AG10803 (cell line): Measurements from ENCODE around the gene RTRAF.

ENCODE experiments used
- DNase-seq: peaks from one replicate; pipeline ENCODE4 v3.0.0; 2010; ENCODE audit warnings: low read depth
- H3K4me3 ChIP-seq: 2 replicates; pipeline ENCODE4 v1.5.1; 2011; ENCODE audit warnings: mild to moderate bottlenecking, low read length, control low read depth
- TF ChIP-seq, protein P1 (sequence below): conservative IDR thresholded peaks from 2 replicates; pipeline ENCODE4 v1.5.1; 2011; ENCODE audit warnings: mild to moderate bottlenecking, low read length, control low read depth, inconsistent platforms

RTRAF gene

GRCh38 chr14:52055167-52055566 is 65.8 kb downstream of the RTRAF start:
- DNase-seq = peak; percentile 53
- TF ChIP-seq, protein P1, sequence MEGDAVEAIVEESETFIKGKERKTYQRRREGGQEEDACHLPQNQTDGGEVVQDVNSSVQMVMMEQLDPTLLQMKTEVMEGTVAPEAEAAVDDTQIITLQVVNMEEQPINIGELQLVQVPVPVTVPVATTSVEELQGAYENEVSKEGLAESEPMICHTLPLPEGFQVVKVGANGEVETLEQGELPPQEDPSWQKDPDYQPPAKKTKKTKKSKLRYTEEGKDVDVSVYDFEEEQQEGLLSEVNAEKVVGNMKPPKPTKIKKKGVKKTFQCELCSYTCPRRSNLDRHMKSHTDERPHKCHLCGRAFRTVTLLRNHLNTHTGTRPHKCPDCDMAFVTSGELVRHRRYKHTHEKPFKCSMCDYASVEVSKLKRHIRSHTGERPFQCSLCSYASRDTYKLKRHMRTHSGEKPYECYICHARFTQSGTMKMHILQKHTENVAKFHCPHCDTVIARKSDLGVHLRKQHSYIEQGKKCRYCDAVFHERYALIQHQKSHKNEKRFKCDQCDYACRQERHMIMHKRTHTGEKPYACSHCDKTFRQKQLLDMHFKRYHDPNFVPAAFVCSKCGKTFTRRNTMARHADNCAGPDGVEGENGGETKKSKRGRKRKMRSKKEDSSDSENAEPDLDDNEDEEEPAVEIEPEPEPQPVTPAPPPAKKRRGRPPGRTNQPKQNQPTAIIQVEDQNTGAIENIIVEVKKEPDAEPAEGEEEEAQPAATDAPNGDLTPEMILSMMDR = no peak
- H3K4me3 ChIP-seq = no peak overlapping the region

DNA sequence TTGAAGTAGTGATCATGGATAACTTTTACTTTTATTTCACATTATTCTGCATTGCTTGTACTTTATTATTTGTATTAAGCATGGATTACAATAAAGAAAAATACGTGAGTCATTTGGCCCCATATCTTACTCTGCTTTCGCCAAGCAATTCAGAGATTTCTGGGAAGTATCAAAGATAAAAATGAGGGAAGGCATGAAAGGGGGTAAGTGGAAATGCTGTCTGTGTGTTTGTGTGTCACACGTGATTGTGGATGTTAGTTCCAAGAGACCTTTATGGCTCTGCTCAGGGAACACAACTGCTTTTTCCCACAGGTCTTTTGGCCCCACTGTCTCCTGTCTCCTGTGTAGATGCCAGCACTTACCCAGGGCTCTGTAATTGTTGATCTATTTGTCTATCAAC is 69.0 kb downstream of the RTRAF start:
- TF ChIP-seq, protein P1 = no peak
- DNase-seq = no peak
- no peak overlapping the region for H3K4me3 ChIP-seq

- peak; percentile 66 for DNase-seq
These were observed 70.3 kb downstream of the RTRAF start for GRCh38 chr14:52059649-52060048.

DNA sequence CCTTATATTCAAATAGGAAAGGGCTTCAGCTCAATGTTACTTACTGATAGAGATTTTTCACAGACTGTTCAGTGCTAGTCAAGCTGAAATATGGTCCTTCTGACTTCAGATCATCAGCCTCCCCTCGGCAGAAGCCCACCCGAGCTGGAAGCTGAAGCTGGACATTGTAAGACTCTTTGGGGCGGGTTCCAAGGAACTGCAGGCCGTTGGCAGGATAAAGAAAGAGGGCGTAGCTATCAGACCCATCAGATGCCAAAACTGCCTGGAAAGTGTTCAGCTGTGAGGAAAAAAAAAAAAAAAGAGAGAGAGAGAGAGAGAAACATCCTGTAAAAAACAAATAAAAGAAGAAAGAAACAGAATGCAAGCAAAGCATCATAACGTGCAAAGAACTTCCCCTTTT is 70.7 kb downstream of the RTRAF start:
- H3K4me3 ChIP-seq = no peak overlapping the region
- DNase-seq = peak; percentile 50
- TF ChIP-seq, protein P1 = no peak

More at GRCh38 chr14:52059649-52060048, 70.3 kb downstream of the RTRAF start:
- TF ChIP-seq, protein P1 = no peak
- H3K4me3 ChIP-seq = no peak overlapping the region
